ENCODE results near the gene FKBP1A.
A peak's percentile ranks its signal among the peaks of the same experiment; 100 is the strongest.

Gene FKBP1A

DNA sequence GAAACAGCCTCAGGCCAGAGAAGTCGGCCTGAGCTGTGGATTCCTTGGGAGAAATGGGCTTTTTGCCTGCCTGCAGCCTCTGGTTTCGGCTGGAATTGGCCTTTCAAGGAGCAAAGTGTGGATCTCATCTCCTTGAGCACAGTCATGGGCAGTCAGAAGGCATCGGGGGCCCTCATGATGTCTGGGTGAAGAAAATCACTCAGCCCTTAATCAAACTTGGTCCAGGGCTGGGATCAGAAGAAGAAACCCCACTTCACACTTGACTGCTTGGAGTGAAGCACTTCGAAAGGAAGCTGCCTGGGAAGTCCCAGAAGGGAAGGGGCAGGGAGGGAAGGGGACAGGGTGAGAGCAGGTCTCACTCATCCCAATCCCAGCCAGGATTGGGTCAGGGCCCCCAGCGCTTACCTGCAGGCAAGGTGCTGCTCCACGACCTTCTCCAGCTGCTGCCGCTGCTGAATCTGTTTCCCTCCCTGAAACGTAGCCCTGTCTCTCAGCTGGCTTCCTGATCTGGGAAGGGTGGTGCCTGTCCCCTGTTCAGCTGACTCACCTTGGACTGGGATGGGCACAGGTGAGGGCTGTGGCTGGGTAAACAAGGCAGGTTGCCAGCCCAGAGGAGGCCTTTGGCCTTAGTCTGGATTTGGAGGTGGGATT lies 64.0 kb downstream of the FKBP1A start, which contains the start of gene SDCBP2:
TSS of gene SDCBP2 (minus strand) at position 460 of the 651 bp plus-strand sequence. CDS start 8,723 bp downstream, outside the sequence.
- H2BK15ac ChIP-seq (ENCODE audit: low read depth, poor library complexity, severe bottlenecking) = peak within 1 kb of the TSS; percentile 44
- H4K8ac ChIP-seq (ENCODE audit: low read length) = peak within 1 kb of the TSS; percentile 83
- peaks cover 18 to 38% of the 10 kb centered on the region in 2 experiments for H3K36me3 ChIP-seq (ENCODE audit: control insufficient read depth in 1 of 2, insufficient read depth in 2 of 2, low read depth in 1 of 2, low read length in 2 of 2)
- no peak within 1 kb of the TSS for H2BK5ac ChIP-seq (ENCODE audit: low read depth, low read length, poor library complexity, severe bottlenecking)
- H2AFZ ChIP-seq (ENCODE audit: low read depth, low read length) = no peak within 1 kb of the TSS
- no peak within 1 kb of the TSS for H3K23ac ChIP-seq (ENCODE audit: low read length in 2 of 2)
- peak within 1 kb of the TSS in 1 of 2 experiments; percentile 89 for H3K4me3 ChIP-seq (ENCODE audit: insufficient read depth in 1 of 2, low read depth in 1 of 2, low read length in 2 of 2)
- H3K18ac ChIP-seq (ENCODE audit: low read depth in 1 of 2, low read length in 2 of 2) = peak within 1 kb of the TSS; percentile 3 to 15
- H2AK5ac ChIP-seq (ENCODE audit: low read length, severe bottlenecking) = no peak within 1 kb of the TSS
- no peak within 1 kb of the TSS for H2BK120ac ChIP-seq (ENCODE audit: low read depth, low read length)
- peaks cover 27% of the 10 kb centered on the region for H3K4me1 ChIP-seq (ENCODE audit: control insufficient read depth, insufficient read depth, low read depth, low read length)
- peaks cover 44% of the 10 kb centered on the region for H3K79me1 ChIP-seq (replicated peaks; ENCODE audit: low read length, poor library complexity, severe bottlenecking)
- no peaks in the 10 kb centered on the region for H3K27me3 ChIP-seq (ENCODE audit: control insufficient read depth in 1 of 2, insufficient read depth in 1 of 2, low read length in 2 of 2)
- WGBS = 85% methylated on average over 8 of the region's 8 CpGs
- H3K4me2 ChIP-seq (ENCODE audit: low read length, poor library complexity, severe bottlenecking) = no peak within 1 kb of the TSS
- no peaks in the 10 kb centered on the region for H3K9me3 ChIP-seq (ENCODE audit: control insufficient read depth, low read length)
- H3K4ac ChIP-seq (ENCODE audit: low read depth in 1 of 2, low read length in 2 of 2) = peak within 1 kb of the TSS; percentile 21 to 27
- H2BK12ac ChIP-seq (ENCODE audit: low read length in 2 of 2) = peak within 1 kb of the TSS in 1 of 2 experiments; percentile 4
- H3K27ac ChIP-seq (ENCODE audit: low read length, poor library complexity, severe bottlenecking) = no peak within 1 kb of the TSS
- peak within 1 kb of the TSS; percentile 57 for H4K91ac ChIP-seq (ENCODE audit: low read length)
- H3K9ac ChIP-seq (ENCODE audit: low read length) = peak within 1 kb of the TSS; percentile 99
- no peak within 1 kb of the TSS for H3K14ac ChIP-seq (ENCODE audit: low read length in 2 of 2)
- DNase-seq = no peak

DNA sequence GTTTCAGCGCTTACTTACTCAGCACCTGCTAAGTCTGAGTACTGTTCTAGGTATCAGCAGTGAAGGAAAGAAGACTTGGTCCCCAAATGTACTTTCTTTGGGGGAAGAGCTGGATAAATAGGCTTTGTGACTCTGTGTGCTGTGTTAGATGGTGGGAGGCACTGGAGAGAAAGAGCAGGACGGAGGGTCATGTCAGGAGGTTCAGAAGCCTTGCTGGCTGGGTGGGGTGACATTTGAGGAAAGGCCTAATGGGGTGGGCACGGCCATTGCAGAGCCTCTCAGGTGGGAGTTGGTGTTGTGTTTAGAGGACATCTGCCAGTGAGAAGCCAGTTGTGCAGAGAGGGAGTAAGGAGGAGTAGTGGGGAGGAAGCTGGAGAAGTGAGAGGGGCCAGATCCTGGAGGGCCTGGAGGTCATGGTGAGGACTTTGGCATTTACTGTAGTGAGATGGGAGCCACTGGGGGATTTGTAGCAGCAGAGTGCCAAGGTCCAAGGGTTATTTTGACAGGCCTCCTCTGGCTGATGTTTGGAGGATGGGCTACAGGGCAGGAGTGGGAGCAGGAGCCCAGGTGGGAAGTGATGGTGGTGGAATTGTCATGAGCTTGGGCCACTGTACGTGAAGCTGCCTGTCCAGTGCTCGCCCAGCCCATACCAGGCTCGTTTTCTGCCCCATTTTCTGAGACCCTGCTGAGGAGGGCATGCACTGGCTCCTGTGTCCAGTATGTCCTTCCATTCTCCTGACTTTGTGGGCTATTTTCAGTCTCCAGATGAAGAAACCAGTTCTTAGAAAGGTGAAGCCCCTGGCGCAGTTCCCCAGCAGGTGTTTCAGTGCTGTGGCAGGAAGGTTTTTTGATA lies 64.8 kb downstream of the FKBP1A start:
- Histone ChIP-seq H3K4me1 (ENCODE audit: control insufficient read depth, insufficient read depth, low read depth, low read length) (peaks cover 27% of the 10 kb centered on the region), H4K91ac (ENCODE audit: low read length) (peak overlapping the region; percentile 57), H2BK12ac (ENCODE audit: low read length in 2 of 2) (peak overlapping the region in 1 of 2 experiments; percentile 4), H3K79me1 (replicated peaks; ENCODE audit: low read length, poor library complexity, severe bottlenecking) (peaks cover 38% of the 10 kb centered on the region), H3K36me3 (ENCODE audit: control insufficient read depth in 1 of 2, insufficient read depth in 2 of 2, low read depth in 1 of 2, low read length in 2 of 2) (peaks cover 10 to 30% of the 10 kb centered on the region in 2 experiments), H2BK5ac (ENCODE audit: low read depth, low read length, poor library complexity, severe bottlenecking) (no peak overlapping the region), H2AK5ac (ENCODE audit: low read length, severe bottlenecking) (no peak overlapping the region), H3K9me3 (ENCODE audit: control insufficient read depth, low read length) (no peaks in the 10 kb centered on the region), H2BK15ac (ENCODE audit: low read depth, poor library complexity, severe bottlenecking) (peak overlapping the region; percentile 44), H3K4me2 (ENCODE audit: low read length, poor library complexity, severe bottlenecking) (no peak overlapping the region), H4K8ac (ENCODE audit: low read length) (peak overlapping the region; percentile 19), H2AFZ (ENCODE audit: low read depth, low read length) (no peak overlapping the region), H3K9ac (ENCODE audit: low read length) (peak overlapping the region; percentile 99), H2BK120ac (ENCODE audit: low read depth, low read length) (no peak overlapping the region), H3K18ac (ENCODE audit: low read depth in 1 of 2, low read length in 2 of 2) (peak overlapping the region in 1 of 2 experiments; percentile 3), H3K27ac (ENCODE audit: low read length, poor library complexity, severe bottlenecking) (no peak overlapping the region), H3K23ac (ENCODE audit: low read length in 2 of 2) (no peak overlapping the region), H3K14ac (ENCODE audit: low read length in 2 of 2) (no peak overlapping the region), H3K27me3 (ENCODE audit: control insufficient read depth in 1 of 2, insufficient read depth in 1 of 2, low read length in 2 of 2) (no peaks in the 10 kb centered on the region), H3K4ac (ENCODE audit: low read depth in 1 of 2, low read length in 2 of 2) (peak overlapping the region in 1 of 2 experiments; percentile 21), H3K4me3 (ENCODE audit: insufficient read depth in 1 of 2, low read depth in 1 of 2, low read length in 2 of 2) (peak overlapping the region in 1 of 2 experiments; percentile 89)
- DNase-seq = no peak
- 98% methylated on average over 7 of the region's 7 CpGs for WGBS

DNA sequence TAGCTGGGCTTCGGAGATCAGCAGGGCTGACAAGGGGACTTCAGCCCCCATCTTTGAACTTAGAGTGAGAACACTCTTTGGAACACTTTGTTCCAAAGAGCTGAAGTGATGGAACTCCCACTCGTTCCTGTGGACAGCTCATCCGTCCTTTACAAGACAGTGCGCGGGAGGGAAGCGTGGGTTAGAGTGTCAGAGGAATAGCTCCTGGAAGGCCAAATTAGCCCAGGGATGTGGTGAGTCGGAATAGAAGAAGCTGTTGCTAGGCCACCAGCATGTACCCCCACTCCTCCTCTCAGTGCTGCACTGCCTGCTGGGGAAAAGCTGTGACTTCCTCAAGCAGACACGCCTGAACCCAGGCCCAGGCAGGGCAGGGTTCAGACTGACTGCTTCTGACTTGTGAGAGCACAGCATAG lies 65.6 kb downstream of the FKBP1A start:
- no peak overlapping the region for H2BK120ac ChIP-seq (ENCODE audit: low read depth, low read length)
- peak overlapping the region in 1 of 2 experiments; percentile 36 for H3K23ac ChIP-seq (ENCODE audit: low read length in 2 of 2)
- peak overlapping the region in 1 of 2 experiments; percentile 14 for H3K14ac ChIP-seq (ENCODE audit: low read length in 2 of 2)
- peaks cover 33% of the 10 kb centered on the region for H3K79me1 ChIP-seq (replicated peaks; ENCODE audit: low read length, poor library complexity, severe bottlenecking)
- H3K4me3 ChIP-seq (ENCODE audit: insufficient read depth in 1 of 2, low read depth in 1 of 2, low read length in 2 of 2) = peak overlapping the region in 1 of 2 experiments; percentile 89
- peaks cover 27% of the 10 kb centered on the region for H3K4me1 ChIP-seq (ENCODE audit: control insufficient read depth, insufficient read depth, low read depth, low read length)
- no peak overlapping the region for H3K4me2 ChIP-seq (ENCODE audit: low read length, poor library complexity, severe bottlenecking)
- no peak overlapping the region for H4K8ac ChIP-seq (ENCODE audit: low read length)
- no peak overlapping the region for H2AFZ ChIP-seq (ENCODE audit: low read depth, low read length)
- peaks cover 3 to 25% of the 10 kb centered on the region in 2 experiments for H3K36me3 ChIP-seq (ENCODE audit: control insufficient read depth in 1 of 2, insufficient read depth in 2 of 2, low read depth in 1 of 2, low read length in 2 of 2)
- no peak overlapping the region for H4K91ac ChIP-seq (ENCODE audit: low read length)
- H3K18ac ChIP-seq (ENCODE audit: low read depth in 1 of 2, low read length in 2 of 2) = peak overlapping the region in 1 of 2 experiments; percentile 37
- H3K4ac ChIP-seq (ENCODE audit: low read depth in 1 of 2, low read length in 2 of 2) = peak overlapping the region; percentile 3 to 9
- H2BK15ac ChIP-seq (ENCODE audit: low read depth, poor library complexity, severe bottlenecking) = no peak overlapping the region
- no peak overlapping the region for H2BK12ac ChIP-seq (ENCODE audit: low read length in 2 of 2)
- peak overlapping the region; percentile 99 for H3K9ac ChIP-seq (ENCODE audit: low read length)
- H2AK5ac ChIP-seq (ENCODE audit: low read length, severe bottlenecking) = peak overlapping the region; percentile 11
- no peaks in the 10 kb centered on the region for H3K27me3 ChIP-seq (ENCODE audit: control insufficient read depth in 1 of 2, insufficient read depth in 1 of 2, low read length in 2 of 2)
- H2BK5ac ChIP-seq (ENCODE audit: low read depth, low read length, poor library complexity, severe bottlenecking) = no peak overlapping the region
- H3K27ac ChIP-seq (ENCODE audit: low read length, poor library complexity, severe bottlenecking) = no peak overlapping the region
- no peaks in the 10 kb centered on the region for H3K9me3 ChIP-seq (ENCODE audit: control insufficient read depth, low read length)
- WGBS = 39% methylated on average over 8 of the region's 8 CpGs
- DNase-seq = peak; percentile 81
